Measurements from ENCODE around the gene SRGAP1.

SRGAP1 gene

DNA sequence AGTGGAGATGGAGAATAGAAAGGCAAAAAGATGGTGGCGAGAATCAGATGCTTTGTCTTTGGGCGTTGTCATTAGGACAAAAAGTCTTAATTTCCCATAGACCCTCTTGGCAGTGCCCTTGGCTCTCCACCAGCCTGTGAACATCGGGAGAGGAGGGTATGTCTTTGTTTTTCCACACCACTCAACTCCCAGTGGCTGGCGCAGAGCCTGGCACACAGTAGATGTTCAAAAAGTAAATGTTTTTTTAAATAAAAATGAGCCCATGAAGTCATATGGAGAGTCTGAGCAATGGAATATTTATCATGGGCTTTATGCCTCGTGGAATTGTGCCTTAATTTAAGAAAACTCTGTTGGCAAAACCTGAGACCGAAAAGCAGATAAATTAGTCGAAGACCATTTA is 90.4 kb downstream of the SRGAP1 start:
- H3K4me3 ChIP-seq (ENCODE audit: low read depth, low read length), result no peak overlapping the region
- TF ChIP-seq, protein P1, sequence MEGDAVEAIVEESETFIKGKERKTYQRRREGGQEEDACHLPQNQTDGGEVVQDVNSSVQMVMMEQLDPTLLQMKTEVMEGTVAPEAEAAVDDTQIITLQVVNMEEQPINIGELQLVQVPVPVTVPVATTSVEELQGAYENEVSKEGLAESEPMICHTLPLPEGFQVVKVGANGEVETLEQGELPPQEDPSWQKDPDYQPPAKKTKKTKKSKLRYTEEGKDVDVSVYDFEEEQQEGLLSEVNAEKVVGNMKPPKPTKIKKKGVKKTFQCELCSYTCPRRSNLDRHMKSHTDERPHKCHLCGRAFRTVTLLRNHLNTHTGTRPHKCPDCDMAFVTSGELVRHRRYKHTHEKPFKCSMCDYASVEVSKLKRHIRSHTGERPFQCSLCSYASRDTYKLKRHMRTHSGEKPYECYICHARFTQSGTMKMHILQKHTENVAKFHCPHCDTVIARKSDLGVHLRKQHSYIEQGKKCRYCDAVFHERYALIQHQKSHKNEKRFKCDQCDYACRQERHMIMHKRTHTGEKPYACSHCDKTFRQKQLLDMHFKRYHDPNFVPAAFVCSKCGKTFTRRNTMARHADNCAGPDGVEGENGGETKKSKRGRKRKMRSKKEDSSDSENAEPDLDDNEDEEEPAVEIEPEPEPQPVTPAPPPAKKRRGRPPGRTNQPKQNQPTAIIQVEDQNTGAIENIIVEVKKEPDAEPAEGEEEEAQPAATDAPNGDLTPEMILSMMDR (IDR thresholded peaks at IDR 0.05; ENCODE audit: low read depth, low read length), result no peak

DNA sequence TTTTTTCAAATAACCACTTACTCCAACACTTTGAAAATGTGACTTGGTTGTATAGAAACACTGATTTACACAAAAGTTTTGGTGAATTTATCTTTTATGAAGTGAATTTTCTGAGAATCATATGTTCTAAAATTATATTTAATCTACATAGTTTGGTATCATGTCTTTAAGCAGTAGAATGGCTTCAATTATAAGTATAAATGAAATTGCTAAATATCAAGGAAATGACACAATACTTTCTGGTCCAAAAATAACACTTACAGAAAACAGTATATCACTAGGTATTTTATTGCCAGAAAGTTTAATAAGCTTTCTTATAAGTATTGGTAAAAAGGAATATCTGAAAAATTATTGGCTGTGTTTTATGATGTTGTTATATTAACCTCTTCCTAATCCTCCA is 90.9 kb downstream of the SRGAP1 start:
- no peak overlapping the region for H3K4me3 ChIP-seq (ENCODE audit: low read depth, low read length)
- TF ChIP-seq, protein P1 (IDR thresholded peaks at IDR 0.05; ENCODE audit: low read depth, low read length), result no peak

DNA sequence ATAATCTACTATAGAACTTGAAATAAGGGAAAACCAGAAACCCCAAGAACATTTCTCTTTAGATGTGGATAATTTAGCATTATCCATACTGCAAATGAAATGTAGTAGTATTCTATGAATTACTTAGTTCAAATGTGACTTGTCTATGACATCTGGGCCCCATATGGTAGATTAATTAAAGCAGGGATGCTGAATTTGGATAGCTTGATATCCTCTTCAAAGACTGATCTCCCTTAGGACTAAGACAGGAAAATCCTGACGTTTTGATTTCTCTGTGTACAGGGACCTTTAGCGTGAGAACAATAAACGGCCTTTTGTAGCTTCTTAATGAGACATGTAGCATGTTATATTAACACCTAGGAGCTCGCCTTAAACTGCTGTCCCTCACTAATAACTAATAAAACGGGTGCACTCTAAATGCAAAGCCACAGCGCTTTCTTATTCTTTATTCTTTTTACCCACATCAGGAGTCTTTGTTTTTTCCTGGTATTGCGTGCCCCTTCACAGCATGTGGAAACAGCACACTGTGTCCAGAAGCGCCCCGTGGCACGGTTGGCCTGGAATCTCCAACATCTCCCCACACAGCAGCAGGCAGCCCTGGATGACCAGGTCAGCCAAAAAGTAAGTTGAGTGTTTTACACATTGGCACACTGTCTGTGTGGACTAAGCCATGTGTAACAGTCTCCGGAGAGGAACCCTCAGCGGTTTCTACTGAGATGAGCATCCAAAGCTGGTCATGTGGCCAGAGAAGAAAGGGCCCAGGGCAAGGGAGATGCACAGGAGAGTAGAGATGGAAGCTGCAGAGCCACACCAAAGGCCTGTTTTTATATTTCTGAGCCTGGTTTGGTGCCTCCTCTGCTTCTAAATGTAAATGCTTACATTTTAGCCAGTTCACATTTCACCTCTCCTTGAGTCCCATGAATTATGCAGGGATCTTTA is 93.1 kb downstream of the SRGAP1 start:
- H3K4me3 ChIP-seq (ENCODE audit: low read depth, low read length), result no peak overlapping the region
- TF ChIP-seq, protein P1 (IDR thresholded peaks at IDR 0.05; ENCODE audit: low read depth, low read length), result no peak

DNA sequence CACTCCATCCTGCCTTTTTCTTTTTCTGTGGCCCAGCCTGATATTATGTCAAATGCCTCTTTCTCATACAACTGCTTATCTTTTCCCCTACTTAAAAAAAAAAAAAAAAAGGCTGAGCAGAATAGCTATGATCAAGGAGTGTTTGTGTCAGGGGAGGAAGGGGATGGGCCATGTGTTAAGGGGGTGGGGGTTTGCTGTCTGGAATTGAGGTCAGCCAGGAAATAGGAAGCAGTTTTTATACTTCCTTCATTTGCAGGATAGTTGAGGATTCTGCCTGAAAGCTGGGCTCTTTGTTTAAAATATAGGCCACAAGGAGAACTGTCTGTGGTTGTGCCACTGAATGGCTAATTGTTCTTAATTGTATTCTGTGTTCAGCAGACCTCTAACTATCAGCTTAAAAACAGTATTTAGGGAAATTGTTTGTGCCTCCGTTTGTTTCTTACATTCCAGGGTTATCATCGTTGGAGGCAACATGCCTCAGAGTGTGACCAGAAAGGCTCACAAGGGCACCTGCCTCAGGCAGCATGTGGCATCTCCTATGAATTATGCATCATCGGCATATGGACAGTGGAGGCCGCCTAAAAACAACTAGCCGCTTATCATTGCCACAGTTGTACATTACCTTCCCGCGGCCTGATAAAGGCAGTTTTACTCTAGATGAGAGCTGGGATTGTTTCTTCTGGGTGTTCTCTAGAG is 96.0 kb downstream of the SRGAP1 start:
- TF ChIP-seq, protein P1 (IDR thresholded peaks at IDR 0.05; ENCODE audit: low read depth, low read length), result no peak
- H3K4me3 ChIP-seq (ENCODE audit: low read depth, low read length), result no peak overlapping the region

DNA sequence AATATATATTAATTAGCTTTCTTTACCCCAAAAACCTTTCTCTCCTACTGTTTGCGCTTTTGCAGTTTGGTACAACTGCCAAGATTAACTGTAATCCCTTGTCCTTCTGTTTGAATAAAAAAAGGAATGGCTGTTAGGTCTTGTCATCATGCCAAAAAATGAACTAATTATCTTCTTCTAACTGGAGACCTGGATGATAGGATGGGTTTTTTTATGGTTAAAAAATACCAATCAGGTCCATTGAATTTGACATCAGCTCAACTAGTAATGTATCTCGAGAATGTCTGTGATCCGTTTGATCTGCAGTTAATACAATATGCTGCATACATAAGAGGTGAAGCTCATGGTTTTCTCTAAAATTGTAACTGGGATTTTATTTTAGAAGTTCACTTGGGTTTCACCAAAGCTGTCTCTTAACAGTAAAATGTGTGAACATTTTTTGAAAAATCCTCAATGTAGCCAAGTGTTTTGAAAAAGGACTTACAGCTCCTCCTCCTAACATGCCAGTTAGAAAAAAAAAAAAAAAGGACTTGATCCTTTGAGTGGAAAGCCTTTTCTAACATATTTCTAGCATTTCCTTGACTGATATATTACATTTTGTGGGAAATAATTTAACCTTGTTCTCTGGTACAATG is 96.8 kb downstream of the SRGAP1 start:
- TF ChIP-seq, protein P1 (IDR thresholded peaks at IDR 0.05; ENCODE audit: low read depth, low read length), result no peak
- H3K4me3 ChIP-seq (ENCODE audit: low read depth, low read length), result no peak overlapping the region

DNA sequence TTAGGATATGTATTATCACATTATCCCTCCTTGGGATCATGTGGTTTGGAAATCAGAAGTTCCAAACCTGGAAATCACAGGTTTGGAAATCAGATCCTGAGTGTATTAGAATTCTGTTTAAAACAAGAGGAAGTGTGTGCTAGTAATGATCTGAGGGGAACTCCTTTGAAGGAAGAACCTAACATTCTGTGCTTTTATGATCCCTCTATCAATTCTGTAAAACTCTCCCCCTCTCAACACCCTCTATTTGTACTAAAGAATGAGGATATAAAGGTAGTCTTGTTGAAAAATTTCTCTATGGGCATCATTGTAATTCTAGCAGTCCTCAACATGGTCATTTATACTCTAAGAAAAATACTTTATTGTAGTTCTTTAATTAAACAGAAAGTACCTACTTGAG is 97.4 kb downstream of the SRGAP1 start:
- TF ChIP-seq, protein P1 (IDR thresholded peaks at IDR 0.05; ENCODE audit: low read depth, low read length), result no peak
- H3K4me3 ChIP-seq (ENCODE audit: low read depth, low read length), result no peak overlapping the region

All from WI38 (cell line).